ENCODE data around the gene FLNB.

DNA sequence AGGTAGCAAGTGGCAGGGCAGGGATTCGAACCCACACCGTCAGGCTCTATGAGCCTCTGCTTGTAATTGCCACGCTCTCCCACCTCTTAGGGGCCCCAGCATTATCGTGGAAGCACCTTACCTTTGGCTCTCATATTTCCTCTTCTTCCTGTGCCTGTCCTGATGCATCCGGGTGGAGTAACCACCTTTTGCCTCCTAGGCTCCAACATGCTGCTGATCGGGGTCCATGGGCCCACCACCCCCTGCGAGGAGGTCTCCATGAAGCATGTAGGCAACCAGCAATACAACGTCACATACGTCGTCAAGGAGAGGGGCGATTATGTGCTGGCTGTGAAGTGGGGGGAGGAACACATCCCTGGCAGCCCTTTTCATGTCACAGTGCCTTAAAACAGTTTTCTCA, 162.2 kb downstream of the FLNB start:
- TF ChIP-seq, protein P1, sequence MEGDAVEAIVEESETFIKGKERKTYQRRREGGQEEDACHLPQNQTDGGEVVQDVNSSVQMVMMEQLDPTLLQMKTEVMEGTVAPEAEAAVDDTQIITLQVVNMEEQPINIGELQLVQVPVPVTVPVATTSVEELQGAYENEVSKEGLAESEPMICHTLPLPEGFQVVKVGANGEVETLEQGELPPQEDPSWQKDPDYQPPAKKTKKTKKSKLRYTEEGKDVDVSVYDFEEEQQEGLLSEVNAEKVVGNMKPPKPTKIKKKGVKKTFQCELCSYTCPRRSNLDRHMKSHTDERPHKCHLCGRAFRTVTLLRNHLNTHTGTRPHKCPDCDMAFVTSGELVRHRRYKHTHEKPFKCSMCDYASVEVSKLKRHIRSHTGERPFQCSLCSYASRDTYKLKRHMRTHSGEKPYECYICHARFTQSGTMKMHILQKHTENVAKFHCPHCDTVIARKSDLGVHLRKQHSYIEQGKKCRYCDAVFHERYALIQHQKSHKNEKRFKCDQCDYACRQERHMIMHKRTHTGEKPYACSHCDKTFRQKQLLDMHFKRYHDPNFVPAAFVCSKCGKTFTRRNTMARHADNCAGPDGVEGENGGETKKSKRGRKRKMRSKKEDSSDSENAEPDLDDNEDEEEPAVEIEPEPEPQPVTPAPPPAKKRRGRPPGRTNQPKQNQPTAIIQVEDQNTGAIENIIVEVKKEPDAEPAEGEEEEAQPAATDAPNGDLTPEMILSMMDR (IDR thresholded peaks at IDR 0.05), result no peak
- TF ChIP-seq POLR2AphosphoS5 (IDR thresholded peaks at IDR 0.05) (no peak), EP300 (IDR thresholded peaks at IDR 0.05) (no peak), POLR2A (IDR thresholded peaks at IDR 0.05; ENCODE audit: low read depth) (no peak)

Measured in esophagus muscularis mucosa (tissue), 4 donors.